Measurements from ENCODE around the gene PLXNB2. TPM values are rescaled to one million over a fixed set of nuclear protein-coding genes. Genes with fewer than 3 reads are reported as not detected.
"Not testable (repeated sequence)": the region's sequence is repeated elsewhere in the genome, so short reads cannot be mapped to it uniquely, and the experiment has no call there.

The PLXNB2 gene
- polyA plus RNA-seq, 6 donors from 2014 or later = 0.46 to 1.1 (median 0.66) TPM; not detected in 1

GRCh38 chr22:50338860-50339462 lies 31.5 kb upstream of the PLXNB2 start:
- no peak overlapping the region for H3K4me3 Mint-ChIP-seq
- H3K36me3 Mint-ChIP-seq = no peaks in the 10 kb centered on the region
- no peak overlapping the region for H3K27ac Mint-ChIP-seq
- H3K27me3 Mint-ChIP-seq = no peaks in the 10 kb centered on the region
- peaks cover 0 to 13% (median 7%) of the 10 kb centered on the region in 3 donors for H3K4me1 Mint-ChIP-seq
- H3K9me3 Mint-ChIP-seq = no peaks in the 10 kb centered on the region
- DNase-seq (no peak), ATAC-seq (ENCODE audit: low read depth in 2 of 2) (no peak)

- no peaks in the 10 kb centered on the region for H3K27me3 Mint-ChIP-seq
- H3K9me3 Mint-ChIP-seq = no peaks in the 10 kb centered on the region
- no peak overlapping the region for H3K27ac Mint-ChIP-seq
- DNase-seq (no peak), ATAC-seq (ENCODE audit: low read depth in 2 of 2) (no peak)
- H3K36me3 Mint-ChIP-seq = no peaks in the 10 kb centered on the region
- H3K4me1 Mint-ChIP-seq = peaks cover 6 to 18% (median 12%) of the 10 kb centered on the region in 3 donors
- H3K4me3 Mint-ChIP-seq = no peak overlapping the region
These were observed 30.7 kb upstream of the PLXNB2 start for GRCh38 chr22:50338042-50338573.

- Mint-ChIP-seq H3K27me3 (no peaks in the 10 kb centered on the region), H3K9me3 (no peaks in the 10 kb centered on the region), H3K27ac (no peak overlapping the region), H3K4me1 (peaks cover 6 to 16% (median 11%) of the 10 kb centered on the region in 3 donors), H3K4me3 (no peak overlapping the region), H3K36me3 (no peaks in the 10 kb centered on the region)
- ATAC-seq (ENCODE audit: low read depth in 2 of 2) = no peak
- DNase-seq = no peak
These were observed 30.0 kb upstream of the PLXNB2 start for GRCh38 chr22:50337262-50338041.

- not testable (repeated sequence) for H3K4me3 Mint-ChIP-seq, DNase-seq, H3K36me3 Mint-ChIP-seq, H3K27ac Mint-ChIP-seq, H3K4me1 Mint-ChIP-seq, H3K27me3 Mint-ChIP-seq, H3K9me3 Mint-ChIP-seq
- ATAC-seq (ENCODE audit: low read depth in 2 of 2) = peak; percentile 20 to 55
These were observed 27.0 kb upstream of the PLXNB2 start for GRCh38 chr22:50334433-50334832.

GRCh38 chr22:50329236-50329635 lies 21.8 kb upstream of the PLXNB2 start:
- Mint-ChIP-seq H3K4me3 (peak overlapping the region in 4 of 8 donors; percentile 10 to 42 (median 28)), H3K27ac (peak overlapping the region in 1 of 6 donors; percentile 43), H3K4me1 (peaks cover 15 to 19% (median 17%) of the 10 kb centered on the region in 3 donors), H3K36me3 (no peaks in the 10 kb centered on the region), H3K27me3 (peaks cover 0 to 5% (median 0%) of the 10 kb centered on the region in 3 donors), H3K9me3 (no peaks in the 10 kb centered on the region)
- ATAC-seq (ENCODE audit: low read depth in 2 of 2) (no peak), DNase-seq (no peak)

GRCh38 chr22:50327711-50328019 lies 20.2 kb upstream of the PLXNB2 start:
- Mint-ChIP-seq H3K27ac (peak overlapping the region in 4 of 6 donors; percentile 44 to 87 (median 71)), H3K36me3 (no peaks in the 10 kb centered on the region), H3K9me3 (no peaks in the 10 kb centered on the region), H3K27me3 (peaks cover 0 to 5% (median 0%) of the 10 kb centered on the region in 3 donors), H3K4me1 (peaks cover 11 to 13% (median 13%) of the 10 kb centered on the region in 3 donors), H3K4me3 (peak overlapping the region; percentile 80 to 95 (median 88))
- DNase-seq (no peak), ATAC-seq (ENCODE audit: low read depth in 2 of 2) (no peak)

GRCh38 chr22:50326956-50327710 lies 19.7 kb upstream of the PLXNB2 start, which contains the start of gene DENND6B:
DENND6B (minus strand) TSS chr22:50327012; CDS start chr22:50326988, 24 bp downstream.
- peak within 1 kb of the TSS; percentile 44 to 92 (median 82) for H3K27ac Mint-ChIP-seq
- H3K4me1 Mint-ChIP-seq = peaks cover 11 to 13% (median 13%) of the 10 kb centered on the region in 3 donors
- H3K4me3 Mint-ChIP-seq = peak within 1 kb of the TSS; percentile 80 to 95 (median 89)
- ATAC-seq (ENCODE audit: low read depth in 2 of 2) (peak; percentile 92 to 93), DNase-seq (peak; percentile 73)
- peaks cover 0 to 5% (median 0%) of the 10 kb centered on the region in 3 donors for H3K27me3 Mint-ChIP-seq
- H3K9me3 Mint-ChIP-seq = no peaks in the 10 kb centered on the region
- no peaks in the 10 kb centered on the region for H3K36me3 Mint-ChIP-seq

- DNase-seq (no peak), ATAC-seq (ENCODE audit: low read depth in 2 of 2) (no peak)
- peak overlapping the region in 5 of 6 donors; percentile 47 to 92 (median 73) for H3K27ac Mint-ChIP-seq
- no peaks in the 10 kb centered on the region for H3K9me3 Mint-ChIP-seq
- H3K4me3 Mint-ChIP-seq = peak overlapping the region; percentile 73 to 92 (median 85)
- no peaks in the 10 kb centered on the region for H3K36me3 Mint-ChIP-seq
- H3K4me1 Mint-ChIP-seq = peaks cover 11 to 13% (median 13%) of the 10 kb centered on the region in 3 donors
- peaks cover 0 to 5% (median 0%) of the 10 kb centered on the region in 3 donors for H3K27me3 Mint-ChIP-seq
These were observed 18.9 kb upstream of the PLXNB2 start for GRCh38 chr22:50326225-50326955.

- Mint-ChIP-seq H3K9me3 (no peaks in the 10 kb centered on the region), H3K27ac (peak overlapping the region in 5 of 6 donors; percentile 57 to 92 (median 73)), H3K36me3 (no peaks in the 10 kb centered on the region), H3K27me3 (peaks cover 0 to 5% (median 0%) of the 10 kb centered on the region in 3 donors), H3K4me1 (peaks cover 11 to 14% (median 13%) of the 10 kb centered on the region in 3 donors), H3K4me3 (peak overlapping the region; percentile 73 to 92 (median 85))
- DNase-seq (no peak), ATAC-seq (ENCODE audit: low read depth in 2 of 2) (no peak)
These were observed 18.2 kb upstream of the PLXNB2 start for GRCh38 chr22:50325444-50326224.

- Mint-ChIP-seq H3K36me3 (no peaks in the 10 kb centered on the region), H3K27ac (no peak overlapping the region), H3K4me3 (no peak overlapping the region), H3K4me1 (peaks cover 13 to 19% (median 15%) of the 10 kb centered on the region in 3 donors), H3K27me3 (peaks cover 0 to 5% (median 0%) of the 10 kb centered on the region in 3 donors), H3K9me3 (no peaks in the 10 kb centered on the region)
- no peak for ATAC-seq (ENCODE audit: low read depth in 2 of 2)
- DNase-seq = no peak
These were observed 16.5 kb upstream of the PLXNB2 start for GRCh38 chr22:50323900-50324299.

GRCh38 chr22:50322382-50323104 lies 15.1 kb upstream of the PLXNB2 start:
- H3K27ac Mint-ChIP-seq; ATAC-seq (ENCODE audit: low read depth in 2 of 2); DNase-seq; H3K27me3 Mint-ChIP-seq; H3K4me3 Mint-ChIP-seq; H3K9me3 Mint-ChIP-seq; H3K36me3 Mint-ChIP-seq: not testable (repeated sequence)
- H3K4me1 Mint-ChIP-seq = peaks cover 10 to 20% (median 16%) of the 10 kb centered on the region in 3 donors

Measured in naive B cell (primary cell).